Measurements from ENCODE around the gene SETBP1.

SETBP1 gene

GRCh38 chr18:44853430-44853829, 172.7 kb downstream of the SETBP1 start:
- no peak for FAIRE-seq
- TF ChIP-seq CTCF (IDR thresholded peaks at IDR 0.05; ENCODE audit: insufficient read depth, missing control alignments), result no peak
- no peak for DNase-seq (ENCODE audit: insufficient read length, low spot score)

GRCh38 chr18:44855681-44856080, 175.0 kb downstream of the SETBP1 start:
- TF ChIP-seq CTCF (IDR thresholded peaks at IDR 0.05; ENCODE audit: insufficient read depth, missing control alignments), result no peak
- DNase-seq (ENCODE audit: insufficient read length, low spot score) (no peak), FAIRE-seq (no peak)

- no peak for DNase-seq (ENCODE audit: insufficient read length, low spot score)
These were observed 175.5 kb downstream of the SETBP1 start for GRCh38 chr18:44856157-44856556.

GRCh38 chr18:44857081-44857480, 176.4 kb downstream of the SETBP1 start:
- no peak for TF ChIP-seq CTCF (IDR thresholded peaks at IDR 0.05; ENCODE audit: insufficient read depth, missing control alignments)
- DNase-seq (ENCODE audit: insufficient read length, low spot score) (no peak), FAIRE-seq (no peak)

More at GRCh38 chr18:44856157-44856556, 175.5 kb downstream of the SETBP1 start:
- FAIRE-seq, result no peak
- no peak for TF ChIP-seq CTCF (IDR thresholded peaks at IDR 0.05; ENCODE audit: insufficient read depth, missing control alignments)

GRCh38 chr18:44857744-44858491, 177.2 kb downstream of the SETBP1 start:
- DNase-seq (ENCODE audit: insufficient read length, low spot score), result no peak
- TF ChIP-seq CTCF (IDR thresholded peaks at IDR 0.05; ENCODE audit: insufficient read depth, missing control alignments), result no peak
- FAIRE-seq, result no peak

GRCh38 chr18:44859263-44859662, 178.6 kb downstream of the SETBP1 start:
- no peak for FAIRE-seq
- DNase-seq (ENCODE audit: insufficient read length, low spot score), result no peak

More at GRCh38 chr18:44859263-44859662, 178.6 kb downstream of the SETBP1 start:
- no peak for TF ChIP-seq CTCF (IDR thresholded peaks at IDR 0.05; ENCODE audit: insufficient read depth, missing control alignments)
